ENCODE measurements around the gene ATP8A1. TPM values are rescaled to one million over a fixed set of nuclear protein-coding genes. Genes with fewer than 3 reads are reported as not detected.

The ATP8A1 gene
- total and polyA plus RNA-seq, 2 of the 8 experiments (the other 6 are each of a cell fraction or from before 2014, with no cell fraction given): 3.7 to 14.9 TPM

DNA sequence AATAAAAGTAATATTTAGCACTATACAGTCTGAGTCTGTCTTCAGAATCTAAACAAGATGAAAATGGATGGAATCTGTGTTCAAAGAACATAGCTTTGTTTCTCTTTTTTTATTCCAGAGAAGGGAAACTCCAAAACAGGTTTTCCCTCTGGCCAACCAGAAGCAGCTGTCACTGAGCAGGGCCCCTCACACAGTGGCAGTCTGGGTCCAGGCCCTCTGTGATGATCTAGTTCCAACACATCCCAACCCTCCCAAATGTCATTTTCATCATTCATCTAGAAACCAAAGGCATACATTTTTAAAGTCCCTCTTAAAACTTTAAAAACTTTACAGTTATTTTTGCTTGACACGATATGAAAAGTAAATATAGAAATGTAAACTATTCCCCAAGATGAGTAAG, 70.1 kb downstream of the ATP8A1 start:
- no peak overlapping the region for H3K18ac ChIP-seq (ENCODE audit: extremely low read depth, low read length)
- no peak overlapping the region for H4K91ac ChIP-seq (replicated peaks; ENCODE audit: insufficient read length, low read length)
- no peak overlapping the region for H3K4me3 ChIP-seq (ENCODE audit: extremely low read depth in 1 of 4, insufficient read depth in 2 of 4, low read depth in 3 of 4, low read length in 4 of 4)
- H3K23me2 ChIP-seq (ENCODE audit: low read depth, low read length): no peaks in the 10 kb centered on the region
- H2BK12ac ChIP-seq (ENCODE audit: low read depth, low read length): no peak overlapping the region
- no peaks in the 10 kb centered on the region for H3K9me3 ChIP-seq (ENCODE audit: insufficient read depth in 2 of 2, low read depth in 1 of 2, low read length in 1 of 2)
- H2BK15ac ChIP-seq (ENCODE audit: low read length): no peak overlapping the region
- no peaks in the 10 kb centered on the region for H3K4me1 ChIP-seq (replicated peaks in 1 of 4; ENCODE audit: control insufficient read depth in 3 of 4, insufficient read depth in 4 of 4, low read length in 3 of 4)
- ChIA-PET CTCF (ENCODE audit: partially characterized antibody) (interaction anchor here (0.8 to 4.9 kb wide), 3 partner anchors 9 to 200 kb away, joined by 3 to 18 read pairs (median 4); no protein-coding TSS in a partner anchor), POLR2A (ENCODE audit: partially characterized antibody) (no interaction called here)
- no peaks in the 10 kb centered on the region for H4K20me1 ChIP-seq (replicated peaks in 1 of 2; ENCODE audit: control insufficient read depth in 1 of 2, insufficient read depth in 2 of 2, low read length in 2 of 2)
- no peaks in the 10 kb centered on the region for H3K79me1 ChIP-seq (ENCODE audit: low read depth, low read length)
- no peak overlapping the region for H3K4ac ChIP-seq (replicated peaks; ENCODE audit: insufficient read length, low read depth, low read length)
- no peak overlapping the region for H2AK5ac ChIP-seq (ENCODE audit: low read depth, low read length)
- FAIRE-seq (no peak), DNase-seq (ENCODE audit: low read depth in 1 of 2, low spot score in 2 of 2) (no peak)
- TF ChIP-seq HDAC6 (IDR thresholded peaks at IDR 0.05; ENCODE audit: low read depth, low read length): no peak
- no peak for TF ChIP-seq MAFK (IDR thresholded peaks at IDR 0.05; ENCODE audit: low read depth, low read length)
- no peak for TF ChIP-seq RFX5 (IDR thresholded peaks at IDR 0.05; ENCODE audit: borderline replicate concordance, low read depth, low read length)
- TF ChIP-seq GTF2F1 (IDR thresholded peaks at IDR 0.05; ENCODE audit: borderline replicate concordance, low read depth, low read length): no peak
- TF ChIP-seq JUND (IDR thresholded peaks at IDR 0.05; ENCODE audit: low read length): no peak
- no peak for TF ChIP-seq SP1 (IDR thresholded peaks at IDR 0.05; ENCODE audit: low read depth, low read length)
- no peak overlapping the region for H3K56ac ChIP-seq (replicated peaks; ENCODE audit: insufficient read length, low read depth, low read length)
- H2BK5ac ChIP-seq (ENCODE audit: low read depth, low read length): no peak overlapping the region
- H4K5ac ChIP-seq (ENCODE audit: insufficient read length, low read depth, low read length): no peak overlapping the region
- no peaks in the 10 kb centered on the region for H3K27me3 ChIP-seq (replicated peaks in 1 of 4; ENCODE audit: control insufficient read depth in 3 of 4, extremely low read depth in 1 of 4, insufficient read depth in 3 of 4, low read length in 3 of 4)
- no peak overlapping the region for H2BK120ac ChIP-seq (replicated peaks; ENCODE audit: low read depth, low read length)
- no peak overlapping the region for H3K23ac ChIP-seq (ENCODE audit: insufficient read length)
- no peaks in the 10 kb centered on the region for H3K79me2 ChIP-seq (ENCODE audit: control insufficient read depth in 1 of 2, insufficient read depth in 2 of 2, low read length in 2 of 2)
- H3K36me3 ChIP-seq (ENCODE audit: control insufficient read depth in 2 of 4, insufficient read depth in 4 of 4, low read length in 3 of 4): no peaks in the 10 kb centered on the region
- no peak overlapping the region for H4K8ac ChIP-seq (ENCODE audit: extremely low read depth, insufficient read depth, low read length)
- WGBS, 2 experiments (ENCODE audit: extremely low coverage in 1 of 2, insufficient coverage in 1 of 2, insufficient read length in 1 of 2, insufficient replicate concordance in 2 of 2, low coverage in 1 of 2, low lambda C conversion rate in 2 of 2, missing lambda C conversion rate in 1 of 2): 88% methylated on average over 1 of the region's 1 CpG; no CpG with 5 or more reads in 1 of the 2 experiments
- H3K27ac ChIP-seq (ENCODE audit: low read depth, low read length): no peak overlapping the region
- H2BK20ac ChIP-seq (ENCODE audit: low read length): no peak overlapping the region
- no peak overlapping the region for H3K4me2 ChIP-seq (ENCODE audit: insufficient read depth in 1 of 2, low read depth in 2 of 2, low read length in 2 of 2)
- no peak overlapping the region for H3K14ac ChIP-seq (ENCODE audit: insufficient read length)
- no peak overlapping the region for H2AFZ ChIP-seq (ENCODE audit: low read length)
- H3K9ac ChIP-seq (replicated peaks in 1 of 4; ENCODE audit: extremely low read depth in 1 of 4, low read depth in 3 of 4, low read length in 3 of 4): no peak overlapping the region
